SU-DHL-6 (cell line): ENCODE data around the gene KAZN.

ENCODE experiments used
- EZH2phosphoT487 ChIP-seq: fragments of 200-600 bp; sonication (generic), shearing (Covaris generic); conservative IDR thresholded peaks from 2 replicates; pipeline ENCODE4 v1.6.1; 2018; ENCODE audit warnings: mild to moderate bottlenecking, antibody characterized with exemption, low read length, moderate library complexity, mixed read lengths
- TF ChIP-seq, protein P1 (sequence below): fragments of 200-600 bp; sonication (generic); IDR thresholded peaks from one replicate; pipeline ENCODE4 v1.5.1; 2017; ENCODE audit warnings: antibody characterized with exemption, mild to moderate bottlenecking, low read length, moderate library complexity; ENCODE audit not compliant: insufficient read depth, poor library complexity, severe bottlenecking

DNA sequence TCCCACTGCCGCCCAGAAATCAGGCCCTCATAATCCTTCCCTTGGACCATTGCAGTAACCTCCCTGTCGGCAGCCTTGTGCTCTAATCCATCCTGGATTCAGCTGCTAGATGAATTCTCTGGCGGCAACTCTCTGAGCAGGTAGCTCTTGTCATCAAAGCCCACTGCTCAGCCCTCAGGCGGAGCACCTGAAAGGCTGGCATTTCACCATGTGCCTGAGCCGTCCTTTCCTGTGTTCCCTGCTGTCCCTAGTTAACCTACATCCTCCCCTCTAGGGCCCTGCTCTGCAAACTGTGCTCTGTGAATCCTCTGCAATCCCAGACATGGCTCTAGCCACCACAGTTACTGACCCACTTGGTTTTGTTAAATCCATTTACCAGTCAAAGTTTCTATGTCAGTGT, 118.0 kb downstream of the KAZN start:
- TF ChIP-seq EZH2phosphoT487 = no peak
- TF ChIP-seq, protein P1, sequence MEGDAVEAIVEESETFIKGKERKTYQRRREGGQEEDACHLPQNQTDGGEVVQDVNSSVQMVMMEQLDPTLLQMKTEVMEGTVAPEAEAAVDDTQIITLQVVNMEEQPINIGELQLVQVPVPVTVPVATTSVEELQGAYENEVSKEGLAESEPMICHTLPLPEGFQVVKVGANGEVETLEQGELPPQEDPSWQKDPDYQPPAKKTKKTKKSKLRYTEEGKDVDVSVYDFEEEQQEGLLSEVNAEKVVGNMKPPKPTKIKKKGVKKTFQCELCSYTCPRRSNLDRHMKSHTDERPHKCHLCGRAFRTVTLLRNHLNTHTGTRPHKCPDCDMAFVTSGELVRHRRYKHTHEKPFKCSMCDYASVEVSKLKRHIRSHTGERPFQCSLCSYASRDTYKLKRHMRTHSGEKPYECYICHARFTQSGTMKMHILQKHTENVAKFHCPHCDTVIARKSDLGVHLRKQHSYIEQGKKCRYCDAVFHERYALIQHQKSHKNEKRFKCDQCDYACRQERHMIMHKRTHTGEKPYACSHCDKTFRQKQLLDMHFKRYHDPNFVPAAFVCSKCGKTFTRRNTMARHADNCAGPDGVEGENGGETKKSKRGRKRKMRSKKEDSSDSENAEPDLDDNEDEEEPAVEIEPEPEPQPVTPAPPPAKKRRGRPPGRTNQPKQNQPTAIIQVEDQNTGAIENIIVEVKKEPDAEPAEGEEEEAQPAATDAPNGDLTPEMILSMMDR = no peak
